ENCODE measurements around the gene HPSE2. TPM values are rescaled to one million over a fixed set of nuclear protein-coding genes. Genes with fewer than 3 reads are reported as not detected.

The HPSE2 gene
- total and polyA plus RNA-seq, 8 donors: 0.58 to 15.8 (median 2.0) TPM

DNA sequence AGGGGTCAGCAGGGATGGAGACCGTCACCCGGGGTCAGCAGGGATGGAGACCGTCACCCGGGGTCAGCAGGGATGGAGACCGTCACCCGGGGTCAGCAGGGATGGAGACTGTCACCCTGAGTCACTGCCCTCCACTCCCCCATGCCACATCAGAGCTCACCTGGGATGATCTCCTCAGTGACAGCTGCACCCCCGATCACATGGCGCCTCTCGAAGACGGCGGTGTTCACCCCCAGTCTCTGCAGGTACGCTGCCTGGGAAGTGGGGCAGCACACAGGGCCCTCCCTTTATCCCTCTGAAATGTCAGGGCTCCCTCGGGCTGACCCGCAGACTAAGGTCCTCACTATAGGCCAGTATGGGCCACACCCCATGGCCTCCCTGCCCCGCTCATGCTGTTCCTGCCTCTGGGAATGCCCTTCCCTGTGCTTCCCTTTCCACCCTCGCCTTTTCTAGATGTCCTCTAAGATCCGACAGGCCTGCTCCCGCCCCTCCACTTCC lies 827.9 kb downstream of the HPSE2 start:
- H3K4me1 ChIP-seq: peaks cover 0 to 53% (median 25%) of the 10 kb centered on the region in 4 donors
- intact Hi-C loops (cut with DNase I; ENCODE audit: low total_unique reads): no loop called here
- DNase-seq: no peak
- no peak overlapping the region for H3K4me3 ChIP-seq
- H3K36me3 ChIP-seq: peaks cover 0 to 6% (median 3%) of the 10 kb centered on the region in 4 donors
- no peak overlapping the region for H3K27ac ChIP-seq
- WGBS, 5 donors: 89 to 96% (median 96%) methylated on average over 14 to 18 of the region's 18 CpGs
- H3K27me3 ChIP-seq: no peaks in the 10 kb centered on the region
- TF ChIP-seq POLR2AphosphoS5 (IDR thresholded peaks at IDR 0.05): no peak
- TF ChIP-seq, protein P1, sequence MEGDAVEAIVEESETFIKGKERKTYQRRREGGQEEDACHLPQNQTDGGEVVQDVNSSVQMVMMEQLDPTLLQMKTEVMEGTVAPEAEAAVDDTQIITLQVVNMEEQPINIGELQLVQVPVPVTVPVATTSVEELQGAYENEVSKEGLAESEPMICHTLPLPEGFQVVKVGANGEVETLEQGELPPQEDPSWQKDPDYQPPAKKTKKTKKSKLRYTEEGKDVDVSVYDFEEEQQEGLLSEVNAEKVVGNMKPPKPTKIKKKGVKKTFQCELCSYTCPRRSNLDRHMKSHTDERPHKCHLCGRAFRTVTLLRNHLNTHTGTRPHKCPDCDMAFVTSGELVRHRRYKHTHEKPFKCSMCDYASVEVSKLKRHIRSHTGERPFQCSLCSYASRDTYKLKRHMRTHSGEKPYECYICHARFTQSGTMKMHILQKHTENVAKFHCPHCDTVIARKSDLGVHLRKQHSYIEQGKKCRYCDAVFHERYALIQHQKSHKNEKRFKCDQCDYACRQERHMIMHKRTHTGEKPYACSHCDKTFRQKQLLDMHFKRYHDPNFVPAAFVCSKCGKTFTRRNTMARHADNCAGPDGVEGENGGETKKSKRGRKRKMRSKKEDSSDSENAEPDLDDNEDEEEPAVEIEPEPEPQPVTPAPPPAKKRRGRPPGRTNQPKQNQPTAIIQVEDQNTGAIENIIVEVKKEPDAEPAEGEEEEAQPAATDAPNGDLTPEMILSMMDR (IDR thresholded peaks at IDR 0.05): no peak
- no peak for TF ChIP-seq EP300 (IDR thresholded peaks at IDR 0.05)
- no peak for TF ChIP-seq POLR2A (IDR thresholded peaks at IDR 0.05)
- H3K9me3 ChIP-seq: no peaks in the 10 kb centered on the region

Small RNA genes within 50 kb of the gene (small RNA-seq; reads per million reads assigned to genes)
- gene MIR4685 (0 to 0.62 (median 0.19) reads per million in 4 donors), gene MIR6507 (0 to 1.6 (median 1.4) reads per million in 4 donors)

Other genes with a start within 250 kb of the HPSE2 start
- under 1 TPM in 4 of 5 donors, not detected in 1; under 0.01 to 0.87 (median 0.33) TPM for gene CNNM1, start 93.5 kb upstream of the HPSE2 start, total RNA-seq
- under 1 TPM; 0.19 to 0.53 (median 0.31) TPM for gene CNNM1, start 93.5 kb upstream of the HPSE2 start, polyA plus RNA-seq
- gene GOT1, start 194.8 kb upstream of the HPSE2 start, total RNA-seq: 100 to 1,000 TPM in 1 of 5 donors, 10 to 100 TPM in 4; 38.1 to 131 (median 55.4) TPM
- 10 to 100 TPM; 25.5 to 37.5 (median 33.9) TPM for gene GOT1, start 194.8 kb upstream of the HPSE2 start, polyA plus RNA-seq